Keratinocyte (primary cell): ENCODE measurements around the gene SLC17A3.

ENCODE experiments used
- CTCF ChIP-seq, 3 experiments: IDR thresholded peaks in 1 of 3; conservative IDR thresholded peaks in 1 of 3; optimal IDR thresholded peaks in 1 of 3; 2 replicates in 2 of 3; 3 replicates in 1 of 3; pipeline versions ENCODE3 to v1.5.1; 2011; ENCODE audit warnings: low read length in 3 of 3, mild to moderate bottlenecking in 3 of 3, moderate library complexity in 2 of 3, control low read depth in 1 of 3, inconsistent platforms in 1 of 3; ENCODE audit not compliant: insufficient read depth in 2 of 3; ENCODE audit errors: extremely low read depth in 1 of 3
- EZH2 ChIP-seq: IDR thresholded peaks from one replicate; pipeline ENCODE4 v1.6.1; 2012; ENCODE audit warnings: inconsistent platforms, mild to moderate bottlenecking, low read length, moderate library complexity

DNA sequence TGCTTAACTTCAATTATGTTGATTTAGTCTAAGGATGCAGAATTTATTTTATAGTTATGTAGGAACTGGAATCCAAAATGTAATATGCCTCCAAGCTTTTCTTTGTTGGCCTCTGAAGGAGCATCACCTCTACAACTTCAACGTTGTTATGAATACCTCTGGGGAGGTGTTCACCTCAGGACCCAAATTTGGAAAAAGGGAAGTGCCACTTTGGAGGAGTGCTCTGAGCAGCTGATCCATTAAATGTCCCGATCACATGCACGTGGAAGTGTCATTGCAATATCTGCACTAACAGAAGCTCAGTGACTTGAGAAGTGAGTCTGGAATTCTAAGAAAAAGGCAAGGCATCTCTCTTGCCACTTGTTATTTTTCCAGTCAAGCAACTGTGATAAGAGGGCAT is 22.2 kb upstream of the SLC17A3 start:
- TF ChIP-seq CTCF (optimal IDR thresholded peaks at IDR 0.05 in 1 of 3, IDR thresholded peaks at IDR 0.05 in 1 of 3, conservative IDR thresholded peaks at IDR 0.05 in 1 of 3; ENCODE audit: extremely low read depth in 1 of 3, insufficient read depth in 2 of 3, low read length in 3 of 3), result no peak
- no peak for TF ChIP-seq EZH2
